ENCODE measurements around the gene ISL2.

DNA sequence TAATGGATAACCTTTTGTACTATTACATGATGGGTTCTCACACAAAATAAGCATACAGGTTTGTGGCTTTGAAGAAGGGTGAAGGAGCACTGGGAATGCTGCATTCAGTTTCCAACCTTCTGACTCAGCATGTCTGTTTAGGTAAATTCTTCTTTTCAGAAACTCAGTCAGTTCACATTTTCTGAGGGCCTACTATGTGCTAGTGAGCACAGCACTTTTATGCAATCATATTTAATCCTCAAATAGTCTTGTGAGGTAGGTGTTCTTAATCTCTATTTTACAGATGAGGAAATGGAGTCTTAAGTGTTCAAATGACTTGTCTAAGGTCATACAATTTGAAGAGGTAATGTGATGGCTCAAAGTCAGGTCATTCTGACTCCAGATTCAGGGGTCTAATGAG lies 41.2 kb downstream of the ISL2 start:
- TF ChIP-seq, protein P1, sequence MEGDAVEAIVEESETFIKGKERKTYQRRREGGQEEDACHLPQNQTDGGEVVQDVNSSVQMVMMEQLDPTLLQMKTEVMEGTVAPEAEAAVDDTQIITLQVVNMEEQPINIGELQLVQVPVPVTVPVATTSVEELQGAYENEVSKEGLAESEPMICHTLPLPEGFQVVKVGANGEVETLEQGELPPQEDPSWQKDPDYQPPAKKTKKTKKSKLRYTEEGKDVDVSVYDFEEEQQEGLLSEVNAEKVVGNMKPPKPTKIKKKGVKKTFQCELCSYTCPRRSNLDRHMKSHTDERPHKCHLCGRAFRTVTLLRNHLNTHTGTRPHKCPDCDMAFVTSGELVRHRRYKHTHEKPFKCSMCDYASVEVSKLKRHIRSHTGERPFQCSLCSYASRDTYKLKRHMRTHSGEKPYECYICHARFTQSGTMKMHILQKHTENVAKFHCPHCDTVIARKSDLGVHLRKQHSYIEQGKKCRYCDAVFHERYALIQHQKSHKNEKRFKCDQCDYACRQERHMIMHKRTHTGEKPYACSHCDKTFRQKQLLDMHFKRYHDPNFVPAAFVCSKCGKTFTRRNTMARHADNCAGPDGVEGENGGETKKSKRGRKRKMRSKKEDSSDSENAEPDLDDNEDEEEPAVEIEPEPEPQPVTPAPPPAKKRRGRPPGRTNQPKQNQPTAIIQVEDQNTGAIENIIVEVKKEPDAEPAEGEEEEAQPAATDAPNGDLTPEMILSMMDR (IDR thresholded peaks at IDR 0.05), result no peak
- TF ChIP-seq EP300 (IDR thresholded peaks at IDR 0.05) (no peak), POLR2A (IDR thresholded peaks at IDR 0.05) (no peak)
